ENCODE data around the gene DNAJC3.
"Not testable (repeated sequence)": the region's sequence is repeated elsewhere in the genome, so short reads cannot be mapped to it uniquely, and the experiment has no call there.

GRCh38 chr13:95781940-95782339 is 105.0 kb downstream of the DNAJC3 start:
- TF ChIP-seq CTCF (conservative IDR thresholded peaks at IDR 0.05; ENCODE audit: low read length); EZH2phosphoT487 (IDR thresholded peaks at IDR 0.05; ENCODE audit: borderline replicate concordance): not testable (repeated sequence)
